ENCODE data around the gene CCDC40. TPM values are rescaled to one million over a fixed set of nuclear protein-coding genes. Genes with fewer than 3 reads are reported as not detected.

CCDC40 gene
- polyA plus RNA-seq, 10 donors = 2.7 to 8.6 (median 4.2) TPM

- peak; percentile 85 to 95 (median 93) for DNase-seq
These were observed 64.8 kb downstream of the CCDC40 start, which contains the start of gene GAA for GRCh38 chr17:80101011-80101945. Gene GAA (plus strand): TSS chr17:80101581. CDS start chr17:80104587, 3,006 bp downstream.

DNA sequence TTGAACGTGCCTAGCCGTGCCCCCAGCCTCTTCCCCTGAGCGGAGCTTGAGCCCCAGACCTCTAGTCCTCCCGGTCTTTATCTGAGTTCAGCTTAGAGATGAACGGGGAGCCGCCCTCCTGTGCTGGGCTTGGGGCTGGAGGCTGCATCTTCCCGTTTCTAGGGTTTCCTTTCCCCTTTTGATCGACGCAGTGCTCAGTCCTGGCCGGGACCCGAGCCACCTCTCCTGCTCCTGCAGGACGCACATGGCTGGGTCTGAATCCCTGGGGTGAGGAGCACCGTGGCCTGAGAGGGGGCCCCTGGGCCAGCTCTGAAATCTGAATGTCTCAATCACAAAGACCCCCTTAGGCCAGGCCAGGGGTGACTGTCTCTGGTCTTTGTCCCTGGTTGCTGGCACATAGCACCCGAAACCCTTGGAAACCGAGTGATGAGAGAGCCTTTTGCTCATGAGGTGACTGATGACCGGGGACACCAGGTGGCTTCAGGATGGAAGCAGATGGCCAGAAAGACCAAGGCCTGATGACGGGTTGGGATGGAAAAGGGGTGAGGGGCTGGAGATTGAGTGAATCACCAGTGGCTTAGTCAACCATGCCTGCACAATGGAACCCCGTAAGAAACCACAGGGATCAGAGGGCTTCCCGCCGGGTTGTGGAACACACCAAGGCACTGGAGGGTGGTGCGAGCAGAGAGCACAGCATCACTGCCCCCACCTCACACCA is 65.7 kb downstream of the CCDC40 start:
- no peak for DNase-seq

DNA sequence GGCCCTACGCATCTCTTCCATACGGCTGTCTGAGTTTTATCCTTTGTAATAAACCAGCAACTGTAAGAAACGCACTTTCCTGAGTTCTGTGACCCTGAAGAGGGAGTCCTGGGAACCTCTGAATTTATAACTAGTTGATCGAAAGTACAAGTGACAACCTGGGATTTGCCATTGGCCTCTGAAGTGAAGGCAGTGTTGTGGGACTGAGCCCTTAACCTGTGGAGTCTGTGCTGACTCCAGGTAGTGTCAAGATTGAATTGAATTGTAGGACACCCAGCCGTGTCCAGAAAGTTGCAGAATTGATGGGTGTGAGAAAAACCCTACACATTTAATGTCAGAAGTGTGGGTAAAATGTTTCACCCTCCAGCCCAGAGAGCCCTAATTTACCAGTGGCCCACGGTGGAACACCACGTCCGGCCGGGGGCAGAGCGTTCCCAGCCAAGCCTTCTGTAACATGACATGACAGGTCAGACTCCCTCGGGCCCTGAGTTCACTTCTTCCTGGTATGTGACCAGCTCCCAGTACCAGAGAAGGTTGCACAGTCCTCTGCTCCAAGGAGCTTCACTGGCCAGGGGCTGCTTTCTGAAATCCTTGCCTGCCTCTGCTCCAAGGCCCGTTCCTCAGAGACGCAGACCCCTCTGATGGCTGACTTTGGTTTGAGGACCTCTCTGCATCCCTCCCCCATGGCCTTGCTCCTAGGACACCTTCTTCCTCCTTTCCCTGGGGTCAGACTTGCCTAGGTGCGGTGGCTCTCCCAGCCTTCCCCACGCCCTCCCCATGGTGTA is 66.4 kb downstream of the CCDC40 start:
- DNase-seq = no peak

DNA sequence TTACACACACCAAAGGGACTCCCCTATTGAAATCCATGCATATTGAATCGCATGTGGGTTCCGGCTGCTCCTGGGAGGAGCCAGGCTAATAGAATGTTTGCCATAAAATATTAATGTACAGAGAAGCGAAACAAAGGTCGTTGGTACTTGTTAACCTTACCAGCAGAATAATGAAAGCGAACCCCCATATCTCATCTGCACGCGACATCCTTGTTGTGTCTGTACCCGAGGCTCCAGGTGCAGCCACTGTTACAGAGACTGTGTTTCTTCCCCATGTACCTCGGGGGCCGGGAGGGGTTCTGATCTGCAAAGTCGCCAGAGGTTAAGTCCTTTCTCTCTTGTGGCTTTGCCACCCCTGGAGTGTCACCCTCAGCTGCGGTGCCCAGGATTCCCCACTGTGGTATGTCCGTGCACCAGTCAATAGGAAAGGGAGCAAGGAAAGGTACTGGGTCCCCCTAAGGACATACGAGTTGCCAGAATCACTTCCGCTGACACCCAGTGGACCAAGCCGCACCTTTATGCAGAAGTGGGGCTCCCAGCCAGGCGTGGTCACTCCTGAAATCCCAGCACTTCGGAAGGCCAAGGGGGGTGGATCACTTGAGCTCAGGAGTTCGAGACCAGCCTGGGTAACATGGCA is 67.1 kb downstream of the CCDC40 start:
- DNase-seq = no peak

GRCh38 chr17:80104321-80104955 is 68.0 kb downstream of the CCDC40 start:
- DNase-seq = no peak

- no peak for DNase-seq
These were observed 68.5 kb downstream of the CCDC40 start for GRCh38 chr17:80104956-80105375.

- peak in 2 of 3 donors; percentile 38 to 49 for DNase-seq
These were observed 69.3 kb downstream of the CCDC40 start for GRCh38 chr17:80105762-80106161.

- DNase-seq = peak in 1 of 3 donors; percentile 53
These were observed 69.7 kb downstream of the CCDC40 start for GRCh38 chr17:80106176-80106575.

DNA sequence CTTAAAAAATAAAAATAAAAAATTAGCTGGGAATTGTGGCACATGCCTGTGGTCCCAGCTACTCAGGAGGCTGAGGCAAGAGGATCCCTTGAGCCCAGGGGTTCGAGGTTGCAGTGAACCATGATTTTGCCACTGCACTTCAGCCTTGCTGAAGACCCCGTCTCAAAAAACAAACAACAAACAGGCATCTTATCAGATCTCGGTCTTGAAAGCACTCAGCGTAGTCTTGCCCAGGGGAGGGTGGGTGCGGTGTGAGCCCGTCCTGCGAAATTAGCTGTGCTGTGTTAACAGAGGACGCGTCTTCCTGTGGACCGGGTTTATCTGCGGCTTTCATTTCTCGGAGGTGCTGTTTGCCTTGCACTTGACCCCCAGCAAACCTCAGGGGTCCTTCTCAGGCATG is 70.3 kb downstream of the CCDC40 start:
- no peak for DNase-seq

GRCh38 chr17:80107231-80108021 is 71.0 kb downstream of the CCDC40 start:
- DNase-seq = no peak

DNA sequence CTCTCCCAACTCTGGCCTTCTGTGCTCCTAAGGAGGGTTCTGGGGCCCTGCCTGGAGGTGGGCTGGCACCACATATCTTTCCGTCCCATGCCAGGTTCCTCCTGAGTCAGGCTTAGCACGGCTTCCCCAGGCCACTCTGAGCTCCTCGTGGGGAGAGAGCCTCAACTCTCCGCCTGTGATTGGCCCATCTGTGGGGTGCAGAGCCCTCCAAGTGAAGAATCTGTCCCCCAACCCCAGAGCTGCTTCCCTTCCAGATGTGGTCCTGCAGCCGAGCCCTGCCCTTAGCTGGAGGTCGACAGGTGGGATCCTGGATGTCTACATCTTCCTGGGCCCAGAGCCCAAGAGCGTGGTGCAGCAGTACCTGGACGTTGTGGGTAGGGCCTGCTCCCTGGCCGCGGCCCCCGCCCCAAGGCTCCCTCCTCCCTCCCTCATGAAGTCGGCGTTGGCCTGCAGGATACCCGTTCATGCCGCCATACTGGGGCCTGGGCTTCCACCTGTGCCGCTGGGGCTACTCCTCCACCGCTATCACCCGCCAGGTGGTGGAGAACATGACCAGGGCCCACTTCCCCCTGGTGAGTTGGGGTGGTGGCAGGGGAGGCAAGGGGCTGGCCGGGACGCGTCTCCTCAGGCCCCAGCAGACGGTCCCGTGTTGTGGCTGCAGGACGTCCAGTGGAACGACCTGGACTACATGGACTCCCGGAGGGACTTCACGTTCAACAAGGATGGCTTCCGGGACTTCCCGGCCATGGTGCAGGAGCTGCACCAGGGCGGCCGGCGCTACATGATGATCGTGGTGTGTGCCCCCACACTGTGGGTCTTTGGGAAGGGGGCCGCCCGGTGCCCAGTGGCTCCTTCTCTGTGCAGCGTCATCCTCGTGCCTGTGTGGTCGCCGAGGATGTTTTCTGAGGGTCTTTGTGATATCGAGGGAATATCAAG is 71.9 kb downstream of the CCDC40 start:
- no peak for DNase-seq

GRCh38 chr17:80109066-80109660 is 72.7 kb downstream of the CCDC40 start:
- no peak for DNase-seq

DNA sequence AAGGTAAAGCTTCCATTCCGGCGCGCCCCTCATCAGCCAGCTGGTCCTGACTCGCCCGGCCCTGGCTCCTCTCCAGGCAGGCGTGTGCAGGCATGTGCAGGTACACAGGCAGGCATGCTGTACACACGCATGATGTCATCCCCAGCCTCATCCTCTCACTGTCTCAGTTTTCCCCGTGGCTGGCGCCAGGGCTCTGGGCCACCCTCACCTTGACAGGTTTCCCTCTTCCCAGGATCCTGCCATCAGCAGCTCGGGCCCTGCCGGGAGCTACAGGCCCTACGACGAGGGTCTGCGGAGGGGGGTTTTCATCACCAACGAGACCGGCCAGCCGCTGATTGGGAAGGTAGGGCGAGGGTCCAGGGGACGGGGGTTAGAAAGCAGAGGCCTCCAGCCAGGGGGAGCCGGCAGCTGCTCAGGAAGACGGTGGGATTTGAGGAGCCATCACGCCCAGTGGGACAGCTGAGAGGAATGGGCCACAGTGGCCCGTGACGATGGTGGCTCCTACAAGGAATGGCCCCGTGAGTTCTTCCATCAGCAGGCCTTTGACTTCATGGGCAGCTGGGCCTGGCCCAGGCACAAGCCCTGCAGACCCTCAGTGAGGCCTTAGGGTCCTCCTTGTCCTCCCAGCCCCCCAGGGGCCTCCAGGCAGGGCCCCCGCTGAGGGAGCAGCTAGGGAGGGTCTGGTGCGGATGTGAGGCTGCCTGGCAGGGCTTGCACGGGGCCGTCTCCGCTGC is 73.4 kb downstream of the CCDC40 start:
- DNase-seq = no peak

DNA sequence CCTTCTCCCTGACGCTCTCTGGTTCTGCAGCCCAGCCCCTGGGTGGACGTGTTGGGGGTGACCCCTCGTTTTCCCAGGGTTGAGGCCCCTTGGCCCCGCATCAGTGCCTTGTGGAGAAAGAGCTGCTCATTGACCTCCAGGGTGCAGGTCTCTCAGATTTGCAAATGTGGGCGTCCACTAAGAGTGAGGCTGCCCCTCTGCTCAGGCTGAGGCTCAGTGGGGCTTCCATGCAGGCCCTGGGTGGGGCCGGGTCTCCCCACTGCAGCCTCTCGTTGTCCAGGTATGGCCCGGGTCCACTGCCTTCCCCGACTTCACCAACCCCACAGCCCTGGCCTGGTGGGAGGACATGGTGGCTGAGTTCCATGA is 74.0 kb downstream of the CCDC40 start:
- DNase-seq = no peak

GRCh38 chr17:80110927-80111701 is 74.7 kb downstream of the CCDC40 start:
- DNase-seq = no peak

DNA sequence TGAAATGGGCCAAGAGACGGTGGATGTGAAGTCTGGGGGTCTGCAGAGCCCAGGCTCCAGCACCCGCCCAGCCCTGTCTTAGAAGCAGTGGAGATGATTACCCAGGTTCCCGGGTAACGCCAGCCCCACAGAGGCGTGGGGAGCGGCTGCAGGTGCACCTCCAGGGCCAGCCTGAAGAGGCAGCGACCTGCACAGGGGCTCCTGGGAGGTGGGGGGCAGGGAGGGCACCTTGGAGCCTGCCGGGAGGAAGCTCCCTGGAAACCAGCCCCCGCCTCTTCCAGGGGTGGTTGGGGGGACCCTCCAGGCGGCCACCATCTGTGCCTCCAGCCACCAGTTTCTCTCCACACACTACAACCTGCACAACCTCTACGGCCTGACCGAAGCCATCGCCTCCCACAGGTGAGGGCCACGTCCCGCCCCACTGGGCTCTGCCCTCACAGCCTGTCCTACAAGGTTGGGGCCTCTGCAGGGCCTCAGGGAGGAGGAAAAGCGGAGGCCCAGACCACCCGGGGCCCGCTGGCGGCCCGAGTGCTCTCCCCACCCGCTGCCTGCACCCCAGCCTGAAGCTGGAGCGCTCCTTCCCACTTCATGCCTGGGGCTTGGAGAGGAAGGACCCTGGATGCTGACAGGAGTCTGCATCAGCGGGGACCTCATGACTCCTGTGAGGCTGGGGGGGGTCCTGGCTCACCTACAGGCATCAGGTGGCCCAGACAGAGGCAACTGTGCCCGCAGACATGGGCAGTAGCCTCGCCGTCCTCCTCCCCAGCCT is 75.4 kb downstream of the CCDC40 start:
- no peak for DNase-seq

All from muscle of back (tissue), 11 donors.